HepG2 (cell line): ENCODE data around the gene KIF3C. TPM values are rescaled to one million over a fixed set of nuclear protein-coding genes. Genes with fewer than 3 reads are reported as not detected.

Experiments used
- AGO2 ChIP-seq: fragments of 200-400 bp; formaldehyde crosslinking; optimal IDR thresholded peaks from 2 replicates; pipeline ENCODE3; 2017; ENCODE audit warnings: mild to moderate bottlenecking, low read depth, low read length, moderate library complexity
- ATAD3A ChIP-seq: sonication (generic); formaldehyde crosslinking; IDR thresholded peaks from 2 replicates; pipeline ENCODE4 v1.4.0; 2020; ENCODE audit warnings: missing genetic modification reagents
- CC2D1A ChIP-seq: sonication (generic); formaldehyde crosslinking; IDR thresholded peaks from 2 replicates; pipeline ENCODE4 v1.8.1; 2023; ENCODE audit warnings: mild to moderate bottlenecking, missing genetic modification reagents
- EP300 ChIP-seq, 3 experiments: sonication (generic) in 1 of 3; formaldehyde crosslinking in 1 of 3; IDR thresholded peaks; 2 replicates each; pipeline versions ENCODE4 v1.5.1 to v1.6.1; 2011 to 2020; ENCODE audit warnings: low read depth in 2 of 3, low read length in 2 of 3, borderline replicate concordance in 1 of 3, improper control_type of control experiment in 1 of 3, mild to moderate bottlenecking in 1 of 3, missing genetic modification reagents in 1 of 3, moderate library complexity in 1 of 3
- FIP1L1 ChIP-seq: fragments of 200-400 bp; formaldehyde crosslinking; IDR thresholded peaks from 2 replicates; pipeline ENCODE4 v1.6.1; 2018; ENCODE audit warnings: low read depth, mild to moderate bottlenecking, low read length, moderate library complexity, borderline replicate concordance; ENCODE audit not compliant: insufficient read depth
- FLYWCH1 ChIP-seq: sonication (generic); formaldehyde crosslinking; IDR thresholded peaks from 2 replicates; pipeline ENCODE4 v1.8.1; 2023; ENCODE audit warnings: mild to moderate bottlenecking, missing genetic modification reagents
- FOXO4 ChIP-seq: sonication (generic); formaldehyde crosslinking; conservative IDR thresholded peaks from 2 replicates; pipeline ENCODE4 v1.8.1; 2023; ENCODE audit warnings: missing genetic modification reagents
- HOXD1 ChIP-seq: sonication (generic); formaldehyde crosslinking; IDR thresholded peaks from 2 replicates; pipeline ENCODE4 v1.5.0; 2020; ENCODE audit warnings: missing genetic modification reagents
- ISL2 ChIP-seq: sonication (generic); formaldehyde crosslinking; IDR thresholded peaks from 2 replicates; pipeline ENCODE4 v1.5.0; 2020; ENCODE audit warnings: missing genetic modification reagents
- NBN ChIP-seq: fragments of 450-650 bp; conservative IDR thresholded peaks from 2 replicates; pipeline ENCODE4 v1.6.1; 2017
- NR3C1 ChIP-seq: sonication (generic); formaldehyde crosslinking; IDR thresholded peaks from 2 replicates; pipeline ENCODE4 v1.4.0; 2020; ENCODE audit warnings: missing genetic modification reagents
- PBX3 ChIP-seq: sonication (generic); formaldehyde crosslinking; IDR thresholded peaks from 2 replicates; pipeline ENCODE4 v1.8.1; 2023; ENCODE audit warnings: missing genetic modification reagents, inconsistent platforms, borderline replicate concordance
- PRMT3 ChIP-seq: sonication (generic); formaldehyde crosslinking; IDR thresholded peaks from 2 replicates; pipeline ENCODE4 v1.8.1; 2022; ENCODE audit warnings: low read depth, mild to moderate bottlenecking, moderate library complexity, missing genetic modification reagents, borderline replicate concordance
- RBFOX2 ChIP-seq: fragments of 200-400 bp; formaldehyde crosslinking; IDR thresholded peaks from 2 replicates; pipeline ENCODE4 v1.6.1; 2017; ENCODE audit warnings: low read depth, mild to moderate bottlenecking, low read length
- SP140L ChIP-seq: sonication (generic); formaldehyde crosslinking; IDR thresholded peaks from 2 replicates; pipeline ENCODE4 v1.4.0; 2020; ENCODE audit warnings: missing genetic modification reagents, borderline replicate concordance
- SRSF1 ChIP-seq: fragments of 200-400 bp; formaldehyde crosslinking; optimal IDR thresholded peaks from 2 replicates; pipeline ENCODE3; 2017; ENCODE audit warnings: mild to moderate bottlenecking, low read depth, low read length, moderate library complexity
- SSRP1 ChIP-seq: IDR thresholded peaks from 2 replicates; pipeline ENCODE4 v1.6.1; 2016; ENCODE audit warnings: control low read depth
- TAF15 ChIP-seq: fragments of 200-400 bp; formaldehyde crosslinking; IDR thresholded peaks from one replicate; pipeline ENCODE4 v1.6.1; 2018; ENCODE audit warnings: mild to moderate bottlenecking, low read depth, low read length; ENCODE audit not compliant: poor library complexity, severe bottlenecking
- TCF7 ChIP-seq: sonication (generic); IDR thresholded peaks from 2 replicates; pipeline ENCODE4 v1.6.1; 2016; ENCODE audit warnings: antibody characterized with exemption, low read depth
- USF2 ChIP-seq, 2 experiments: sonication (generic) in 1 of 2; formaldehyde crosslinking in 1 of 2; IDR thresholded peaks; 2 replicates each; pipeline versions ENCODE4 v1.5.1 to v1.6.1; 2011 to 2020; ENCODE audit warnings: borderline replicate concordance in 1 of 2, low read depth in 1 of 2, low read length in 1 of 2, mild to moderate bottlenecking in 1 of 2, missing genetic modification reagents in 1 of 2, moderate library complexity in 1 of 2
- ZBTB20 ChIP-seq: sonication (generic); formaldehyde crosslinking; IDR thresholded peaks from 2 replicates; pipeline ENCODE4 v1.8.1; 2023; ENCODE audit warnings: missing genetic modification reagents, low read depth, mild to moderate bottlenecking, borderline replicate concordance
- ZNF225 ChIP-seq: sonication (generic); formaldehyde crosslinking; IDR thresholded peaks from 2 replicates; pipeline ENCODE4 v1.4.0; 2020; ENCODE audit warnings: mild to moderate bottlenecking, missing genetic modification reagents
- ZNF331 ChIP-seq: sonication (generic); formaldehyde crosslinking; IDR thresholded peaks from 2 replicates; pipeline ENCODE4 v1.4.0; 2020; ENCODE audit warnings: missing genetic modification reagents
- ZNF496 ChIP-seq: sonication (generic); formaldehyde crosslinking; IDR thresholded peaks from 2 replicates; pipeline ENCODE4 v1.8.1; 2023; ENCODE audit warnings: mild to moderate bottlenecking, moderate library complexity, missing genetic modification reagents; ENCODE audit not compliant: insufficient replicate concordance
- ZNF674 ChIP-seq: sonication (generic); formaldehyde crosslinking; IDR thresholded peaks from 2 replicates; pipeline ENCODE4 v1.5.0; 2020; ENCODE audit warnings: low read depth, mild to moderate bottlenecking, missing genetic modification reagents
- ZNF713 ChIP-seq: sonication (generic); formaldehyde crosslinking; IDR thresholded peaks from 2 replicates; pipeline ENCODE4 v1.4.0; 2020; ENCODE audit warnings: mild to moderate bottlenecking, missing genetic modification reagents
- ZNF788 ChIP-seq: sonication (generic); formaldehyde crosslinking; IDR thresholded peaks from 2 replicates; pipeline ENCODE4 v1.5.0; 2020; ENCODE audit warnings: mild to moderate bottlenecking, missing genetic modification reagents, borderline replicate concordance
- polyA plus RNA-seq, 8 experiments: library from polyadenylated mRNA; depleted of rRNA in 3 of 8; stranded (reverse) in 7 of 8; unstranded in 1 of 8; fragments of >200 nt; fragmentation: Illumina TruSeq in 4 of 8; extraction: Trizol in 4 of 8; gene quantifications; 2 replicates each; pipeline versions ENCODE4 v1.2.1 to v1.2.3, GENCODE V29; 2011 to 2016; ENCODE audit warnings: low read depth in 4 of 8, missing spikeins in 1 of 8, mixed read lengths in 1 of 8; ENCODE audit not compliant: insufficient read depth in 1 of 8
- total RNA-seq, 5 experiments: library from RNA; depleted of rRNA; stranded (reverse); fragments of >200 nt; fragmentation: Illumina TruSeq; extraction: Trizol; gene quantifications; 2 replicates each; pipeline ENCODE4 v1.2.3, GENCODE V29; 2016; ENCODE audit warnings: low read depth in 1 of 5

KIF3C gene
- total and polyA plus RNA-seq, 2 of the 13 experiments (the other 11 are each of a cell fraction or from before 2014, with no cell fraction given) = 3.6 to 4.9 TPM

GRCh38 chr2:25885933-25886332 lies 96.4 kb downstream of the KIF3C start (continued):
- TF ChIP-seq USF2 (IDR thresholded peaks at IDR 0.05; ENCODE audit: low read depth, low read length) = no peak
- TF ChIP-seq USF2 (CRISPR knock-in tag; IDR thresholded peaks at IDR 0.05; ENCODE audit: borderline replicate concordance) = no peak
- TF ChIP-seq SRSF1 = no peak
- no peak for TF ChIP-seq RBFOX2
- TF ChIP-seq FIP1L1 = no peak
- no peak for TF ChIP-seq CC2D1A (CRISPR knock-in tag)
- no peak for TF ChIP-seq NR3C1
- no peak for TF ChIP-seq ZNF674 (CRISPR knock-in tag)
- TF ChIP-seq NBN = no peak
- TF ChIP-seq PBX3 = no peak
- TF ChIP-seq EP300 (IDR thresholded peaks at IDR 0.05; ENCODE audit: low read depth in 2 of 2, low read length in 2 of 2) = peak in 1 of 2 experiments; percentile 42; a peak in 1 of 4 replicates
- peak; percentile 50; the same call in 1 of the 2 replicates for TF ChIP-seq EP300 (CRISPR knock-in tag; IDR thresholded peaks at IDR 0.05; ENCODE audit: borderline replicate concordance)
- no peak for TF ChIP-seq AGO2
- no peak for TF ChIP-seq ZNF496
- TF ChIP-seq ZNF225 (CRISPR knock-in tag) = no peak
- TF ChIP-seq PRMT3 (CRISPR knock-in tag) = no peak
- TF ChIP-seq ZBTB20 (CRISPR knock-in tag) = no peak
- TF ChIP-seq HOXD1 (CRISPR knock-in tag) = no peak
- no peak for TF ChIP-seq SSRP1 (CRISPR knock-in tag)
- TF ChIP-seq SP140L (CRISPR knock-in tag) = no peak
- no peak for TF ChIP-seq ZNF713 (CRISPR knock-in tag)
- TF ChIP-seq ZNF788 (CRISPR knock-in tag) = no peak
- TF ChIP-seq TCF7 = no peak; the same call in 1 of the 2 replicates
- TF ChIP-seq ISL2 = no peak
- TF ChIP-seq ATAD3A (CRISPR knock-in tag) = no peak
- TF ChIP-seq FOXO4 = no peak
- TF ChIP-seq FLYWCH1 (CRISPR knock-in tag) = no peak
- TF ChIP-seq ZNF331 = peak; percentile 49; the same call in 1 of the 2 replicates
- no peak for TF ChIP-seq TAF15
